Osteoblast (primary cell): ENCODE measurements around the gene SON. TPM values are rescaled to one million over a fixed set of nuclear protein-coding genes. Genes with fewer than 3 reads are reported as not detected.

ENCODE experiments used
- DNase-seq: peaks from one replicate; pipeline ENCODE4 v3.0.0; 2011; ENCODE audit warnings: low spot score, mixed read lengths; ENCODE audit not compliant: insufficient read length; ENCODE audit errors: missing footprints
- H2AFZ ChIP-seq: 2 replicates; pipeline ENCODE4 v1.6.0; 2011; ENCODE audit warnings: mild to moderate bottlenecking, low read length
- H3K27ac ChIP-seq: 2 replicates; pipeline ENCODE4 v1.5.1; 2011; ENCODE audit warnings: mild to moderate bottlenecking, low read depth, low read length, moderate library complexity
- H3K27me3 ChIP-seq: 2 replicates; pipeline ENCODE4 v1.6.0; 2012; ENCODE audit warnings: mild to moderate bottlenecking, control low read depth, inconsistent platforms, low read length, moderate library complexity; ENCODE audit not compliant: insufficient read depth
- H3K36me3 ChIP-seq: 2 replicates; pipeline ENCODE4 v1.5.1; 2011; ENCODE audit warnings: mild to moderate bottlenecking, low read length, control low read depth, moderate library complexity; ENCODE audit not compliant: insufficient read depth
- H3K4me1 ChIP-seq: 2 replicates; pipeline ENCODE4 v1.5.1; 2011; ENCODE audit warnings: mild to moderate bottlenecking, low read length, control low read depth, moderate library complexity; ENCODE audit not compliant: insufficient read depth
- H3K4me2 ChIP-seq: 2 replicates; pipeline ENCODE4 v1.6.0; 2011; ENCODE audit warnings: mild to moderate bottlenecking, low read length; ENCODE audit not compliant: insufficient read depth
- H3K4me3 ChIP-seq: fragments of 200-600 bp; sonication (generic); 3 replicates; pipeline ENCODE4 v1.5.1; 2012; ENCODE audit warnings: mild to moderate bottlenecking, low read length, inconsistent platforms; ENCODE audit not compliant: insufficient read depth
- H3K79me2 ChIP-seq: 2 replicates; pipeline ENCODE4 v1.6.0; 2012; ENCODE audit warnings: mild to moderate bottlenecking, low read length, control low read depth, inconsistent platforms; ENCODE audit not compliant: insufficient read depth
- H3K9me3 ChIP-seq: 2 replicates; pipeline ENCODE4 v1.5.1; 2011; ENCODE audit warnings: low read depth, low read length, control low read depth
- H4K20me1 ChIP-seq: 2 replicates; pipeline ENCODE4 v1.6.0; 2012; ENCODE audit warnings: mild to moderate bottlenecking, low read length, control low read depth; ENCODE audit not compliant: insufficient read depth
- CTCF ChIP-seq: IDR thresholded peaks from 2 replicates; pipeline ENCODE4 v1.5.1; 2011; ENCODE audit warnings: mild to moderate bottlenecking, low read depth, low read length, moderate library complexity; ENCODE audit errors: extremely low read depth
- total RNA-seq: library from RNA; depleted of rRNA; stranded (reverse); fragments of >200 nt; gene quantifications from 2 replicates; pipeline ENCODE4 v1.2.3, GENCODE V29; 2012

SON gene
- total RNA-seq, 1 donor, result 137 TPM

- no peaks in the 10 kb centered on the region for H3K27me3 ChIP-seq
- H3K4me2 ChIP-seq, result no peak overlapping the region
- no peak overlapping the region for H3K27ac ChIP-seq
- peaks cover 93% of the 10 kb centered on the region for H3K36me3 ChIP-seq
- H4K20me1 ChIP-seq, result peaks cover 68% of the 10 kb centered on the region
- no peak overlapping the region for H3K4me3 ChIP-seq
- TF ChIP-seq CTCF, result no peak
- no peaks in the 10 kb centered on the region for H3K4me1 ChIP-seq
- no peak for DNase-seq
- H3K79me2 ChIP-seq, result peaks cover 96% of the 10 kb centered on the region
- no peak overlapping the region for H2AFZ ChIP-seq
- H3K9me3 ChIP-seq, result no peaks in the 10 kb centered on the region
Measured at GRCh38 chr21:33557447-33557846, 14.6 kb downstream of the SON start.

- DNase-seq, result no peak
- peaks cover 54% of the 10 kb centered on the region for H4K20me1 ChIP-seq
Measured at GRCh38 chr21:33558777-33559421, 16.1 kb downstream of the SON start.

GRCh38 chr21:33559813-33560212 is 17.0 kb downstream of the SON start:
- Histone ChIP-seq H4K20me1 (peaks cover 45% of the 10 kb centered on the region), H3K9me3 (no peaks in the 10 kb centered on the region), H2AFZ (no peak overlapping the region), H3K27ac (no peak overlapping the region), H3K79me2 (peaks cover 94% of the 10 kb centered on the region), H3K4me3 (no peak overlapping the region), H3K27me3 (no peaks in the 10 kb centered on the region), H3K36me3 (peaks cover 82% of the 10 kb centered on the region), H3K4me1 (no peaks in the 10 kb centered on the region), H3K4me2 (no peak overlapping the region)
- DNase-seq, result no peak
- TF ChIP-seq CTCF, result no peak

More at GRCh38 chr21:33558777-33559421, 16.1 kb downstream of the SON start:
- TF ChIP-seq CTCF, result no peak
- no peak overlapping the region for H2AFZ ChIP-seq
- no peak overlapping the region for H3K4me3 ChIP-seq
- H3K36me3 ChIP-seq, result peaks cover 86% of the 10 kb centered on the region
- no peak overlapping the region for H3K4me2 ChIP-seq
- H3K27ac ChIP-seq, result no peak overlapping the region
- H3K9me3 ChIP-seq, result no peaks in the 10 kb centered on the region
- H3K4me1 ChIP-seq, result no peaks in the 10 kb centered on the region
- peaks cover 95% of the 10 kb centered on the region for H3K79me2 ChIP-seq
- no peaks in the 10 kb centered on the region for H3K27me3 ChIP-seq

GRCh38 chr21:33560965-33561364 is 18.1 kb downstream of the SON start:
- Histone ChIP-seq H3K27ac (no peak overlapping the region), H2AFZ (no peak overlapping the region), H4K20me1 (peaks cover 35% of the 10 kb centered on the region), H3K27me3 (no peaks in the 10 kb centered on the region), H3K4me3 (no peak overlapping the region), H3K4me2 (no peak overlapping the region), H3K9me3 (no peaks in the 10 kb centered on the region), H3K79me2 (peaks cover 92% of the 10 kb centered on the region), H3K4me1 (no peaks in the 10 kb centered on the region), H3K36me3 (peaks cover 72% of the 10 kb centered on the region)
- no peak for DNase-seq
- TF ChIP-seq CTCF, result no peak
